HG03097 (cell line): ENCODE data around the gene SNTG2.

ENCODE experiments used
- ATAC-seq: cut with Tn5 transposase; IDR thresholded peaks from one replicate; pipeline ENCODE4 v1.9.1; 2021; ENCODE audit not compliant: unreplicated experiment, low FRiP score

SNTG2 gene

GRCh38 chr2:1301056-1301455 lies 350.4 kb downstream of the SNTG2 start:
- no peak for ATAC-seq

- ATAC-seq, result no peak
Observed at GRCh38 chr2:1305342-1306013, 354.8 kb downstream of the SNTG2 start.

GRCh38 chr2:1306014-1306686 lies 355.5 kb downstream of the SNTG2 start:
- ATAC-seq, result no peak

- no peak for ATAC-seq
Observed at GRCh38 chr2:1306687-1307516, 356.3 kb downstream of the SNTG2 start.

GRCh38 chr2:1307670-1308069 lies 357.0 kb downstream of the SNTG2 start:
- ATAC-seq, result no peak

- ATAC-seq, result no peak
Observed at GRCh38 chr2:1308678-1309077, 358.0 kb downstream of the SNTG2 start.

- no peak for ATAC-seq
Observed at GRCh38 chr2:1309507-1309906, 358.9 kb downstream of the SNTG2 start.

- no peak for ATAC-seq
Observed at GRCh38 chr2:1310202-1310601, 359.6 kb downstream of the SNTG2 start.

- ATAC-seq, result no peak
Observed at GRCh38 chr2:1310866-1311265, 360.2 kb downstream of the SNTG2 start.

GRCh38 chr2:1313240-1313924 lies 362.7 kb downstream of the SNTG2 start:
- ATAC-seq, result no peak

- no peak for ATAC-seq
Observed at GRCh38 chr2:1314254-1314653, 363.6 kb downstream of the SNTG2 start.

- ATAC-seq, result no peak
Observed at GRCh38 chr2:1318366-1319009, 367.8 kb downstream of the SNTG2 start.

- no peak for ATAC-seq
Observed at GRCh38 chr2:1319393-1319792, 368.7 kb downstream of the SNTG2 start.

- no peak for ATAC-seq
Observed at GRCh38 chr2:1321321-1321720, 370.7 kb downstream of the SNTG2 start.

GRCh38 chr2:1324884-1325283 lies 374.2 kb downstream of the SNTG2 start:
- ATAC-seq, result no peak

- ATAC-seq, result no peak
Observed at GRCh38 chr2:1328684-1329083, 378.0 kb downstream of the SNTG2 start.

GRCh38 chr2:1339388-1340140 lies 388.9 kb downstream of the SNTG2 start:
- no peak for ATAC-seq

GRCh38 chr2:1340141-1340512 lies 389.5 kb downstream of the SNTG2 start:
- no peak for ATAC-seq

GRCh38 chr2:1341404-1342120 lies 390.9 kb downstream of the SNTG2 start:
- no peak for ATAC-seq
